GM19025 (cell line): ENCODE measurements around the gene IMMP1L.

Experiments used
- ATAC-seq: cut with Tn5 transposase; IDR thresholded peaks from one replicate; pipeline ENCODE4 v1.9.1; 2021; ENCODE audit warnings: mild to moderate bottlenecking, low read depth, moderate library complexity; ENCODE audit not compliant: unreplicated experiment

The IMMP1L gene

DNA sequence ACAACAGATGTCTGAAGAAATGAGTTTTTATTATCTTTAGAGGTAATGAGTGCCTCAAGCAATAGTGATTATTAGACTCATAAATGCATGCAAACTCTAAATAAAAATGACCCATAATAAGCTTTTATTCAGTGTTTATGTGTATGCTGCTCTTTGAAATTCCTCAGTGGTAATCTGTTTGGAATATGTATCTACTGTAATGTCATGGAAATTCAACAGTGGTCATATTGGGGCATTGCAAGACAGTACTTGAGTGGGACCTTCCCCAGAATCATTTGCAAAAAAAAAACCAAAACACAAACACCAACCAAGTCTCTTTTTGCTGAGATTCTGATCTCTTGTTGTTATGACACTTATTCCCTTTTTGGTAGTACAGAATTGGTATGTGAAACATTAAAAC is 104.8 kb downstream of the IMMP1L start:
- ATAC-seq, result no peak

DNA sequence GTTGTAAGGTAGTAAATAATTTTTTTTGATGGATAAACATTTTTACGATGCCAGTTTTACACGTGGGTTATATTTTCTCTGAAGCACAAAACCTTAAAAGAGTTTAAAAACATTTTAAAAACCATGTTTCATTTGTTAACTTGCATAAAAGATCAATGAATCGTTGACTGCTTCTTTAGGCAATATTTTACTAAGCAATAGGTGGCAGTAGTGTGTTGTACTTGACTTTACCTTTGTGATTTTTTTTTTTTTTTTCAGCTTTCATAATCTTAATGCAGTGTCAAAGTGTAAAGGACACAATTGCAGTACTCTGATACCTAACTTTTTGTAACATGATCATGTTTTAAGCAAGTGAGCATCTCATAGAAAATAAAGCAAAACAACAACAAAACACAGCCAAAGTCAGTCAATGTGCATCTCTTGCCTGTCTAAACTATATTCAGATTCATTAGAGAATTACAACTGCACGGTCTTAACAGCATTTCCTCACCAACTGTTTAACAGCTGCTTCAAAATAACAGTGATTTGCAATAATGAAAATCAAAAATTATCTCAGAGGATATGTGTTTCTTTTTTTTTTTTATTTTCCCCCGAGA is 112.1 kb downstream of the IMMP1L start:
- ATAC-seq, result no peak

DNA sequence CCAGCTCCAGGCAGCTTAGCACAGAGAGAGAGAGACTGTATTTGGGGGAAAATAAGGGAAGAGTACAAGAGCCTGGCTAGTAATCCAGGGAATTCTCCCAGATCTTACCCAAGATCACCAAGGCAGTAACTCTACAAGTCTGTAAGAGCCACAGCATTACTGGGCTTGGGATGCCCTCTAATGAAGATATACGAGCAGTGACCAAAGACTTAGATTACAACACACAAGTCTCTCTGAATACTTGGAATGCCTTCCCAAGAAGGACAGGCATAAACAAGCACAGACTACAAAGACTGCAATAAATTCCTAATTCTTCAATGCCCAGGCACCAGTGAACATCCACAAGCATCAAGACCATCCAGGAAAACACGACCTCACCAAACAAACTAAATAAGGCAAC is 122.0 kb downstream of the IMMP1L start:
- no peak for ATAC-seq

DNA sequence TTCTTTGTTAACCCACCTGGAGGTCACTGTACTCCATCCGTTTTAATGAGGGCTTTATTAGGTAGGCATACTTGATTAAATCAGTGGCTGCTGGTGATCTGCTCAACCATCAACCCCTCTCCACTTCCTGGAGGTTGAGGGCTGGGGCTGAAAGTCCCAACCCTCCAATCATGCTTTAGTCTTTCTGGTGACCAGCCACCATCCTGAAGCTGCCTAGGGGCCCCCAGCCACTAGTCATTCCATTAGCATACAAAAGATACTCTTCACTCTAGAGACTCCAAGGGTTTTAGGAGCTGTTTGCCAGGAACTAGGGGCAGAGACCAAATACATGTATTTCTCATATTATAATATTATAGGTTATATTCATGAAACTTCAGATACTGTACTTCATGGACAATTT is 126.3 kb downstream of the IMMP1L start:
- no peak for ATAC-seq
